HepG2 (cell line): ENCODE results near the gene TMX2. TPM values are rescaled to one million over a fixed set of nuclear protein-coding genes. Genes with fewer than 3 reads are reported as not detected.

ENCODE experiments used
- CREB3 ChIP-seq: sonication (generic); formaldehyde crosslinking; IDR thresholded peaks from 2 replicates; pipeline ENCODE4 v1.5.0; 2020; ENCODE audit warnings: missing genetic modification reagents
- ESRRA ChIP-seq: sonication (generic); formaldehyde crosslinking; IDR thresholded peaks from 2 replicates; pipeline ENCODE4 v1.5.1; 2020; ENCODE audit warnings: mild to moderate bottlenecking, low read depth, missing genetic modification reagents
- GATAD1 ChIP-seq: IDR thresholded peaks from 2 replicates; pipeline ENCODE4 v1.6.1; 2016; ENCODE audit warnings: missing genetic modification reagents, missing compliant biosample characterization
- ISL2 ChIP-seq: sonication (generic); formaldehyde crosslinking; IDR thresholded peaks from 2 replicates; pipeline ENCODE4 v1.5.0; 2020; ENCODE audit warnings: missing genetic modification reagents
- MIXL1 ChIP-seq: IDR thresholded peaks from 2 replicates; pipeline ENCODE4 v1.6.1; 2016
- PRDM15 ChIP-seq: sonication (generic); formaldehyde crosslinking; IDR thresholded peaks from 2 replicates; pipeline ENCODE4 v1.4.0; 2020; ENCODE audit warnings: missing genetic modification reagents
- SCMH1 ChIP-seq: sonication (generic); formaldehyde crosslinking; IDR thresholded peaks from 2 replicates; pipeline ENCODE4 v1.9.0; 2021; ENCODE audit warnings: missing genetic modification reagents, mild to moderate bottlenecking, borderline replicate concordance
- SNAPC5 ChIP-seq: sonication (generic); formaldehyde crosslinking; IDR thresholded peaks from 2 replicates; pipeline ENCODE4 v1.8.1; 2023; ENCODE audit warnings: mild to moderate bottlenecking, missing genetic modification reagents, borderline replicate concordance
- U2AF1 ChIP-seq: fragments of 200-400 bp; formaldehyde crosslinking; optimal IDR thresholded peaks from 2 replicates; pipeline ENCODE3; 2017; ENCODE audit warnings: mild to moderate bottlenecking, low read depth, low read length
- ZBTB3 ChIP-seq: sonication (generic); formaldehyde crosslinking; IDR thresholded peaks from 2 replicates; pipeline ENCODE4 v1.4.0; 2020; ENCODE audit warnings: low read depth, mild to moderate bottlenecking, moderate library complexity, missing genetic modification reagents, borderline replicate concordance
- ZBTB39 ChIP-seq: sonication (generic); formaldehyde crosslinking; IDR thresholded peaks from 2 replicates; pipeline ENCODE4 v1.5.0; 2020; ENCODE audit warnings: missing genetic modification reagents
- ZBTB7A ChIP-seq: sonication (generic); formaldehyde crosslinking; IDR thresholded peaks from 2 replicates; pipeline ENCODE4 v1.8.0; 2022; ENCODE audit warnings: mild to moderate bottlenecking, missing genetic modification reagents
- ZEB1 ChIP-seq: IDR thresholded peaks from 2 replicates; pipeline ENCODE4 v1.6.1; 2012; ENCODE audit warnings: mild to moderate bottlenecking, low read depth, inconsistent platforms; ENCODE audit not compliant: insufficient replicate concordance
- ZMAT5 ChIP-seq: sonication (generic); formaldehyde crosslinking; IDR thresholded peaks from 2 replicates; pipeline ENCODE4 v1.5.0; 2020; ENCODE audit warnings: mild to moderate bottlenecking, low read depth, missing genetic modification reagents, borderline replicate concordance
- ZNF101 ChIP-seq: sonication (generic); formaldehyde crosslinking; IDR thresholded peaks from 2 replicates; pipeline ENCODE4 v1.4.0; 2020; ENCODE audit warnings: mild to moderate bottlenecking, low read depth, missing genetic modification reagents, borderline replicate concordance
- ZNF138 ChIP-seq: sonication (generic); formaldehyde crosslinking; IDR thresholded peaks from 2 replicates; pipeline ENCODE4 v1.5.0; 2020; ENCODE audit warnings: mild to moderate bottlenecking, low read depth, missing genetic modification reagents
- ZNF546 ChIP-seq: sonication (generic); formaldehyde crosslinking; conservative IDR thresholded peaks from 2 replicates; pipeline ENCODE4 v1.8.1; 2023; ENCODE audit warnings: mild to moderate bottlenecking, missing genetic modification reagents
- ZNF629 ChIP-seq: sonication (generic); formaldehyde crosslinking; conservative IDR thresholded peaks from 2 replicates; pipeline ENCODE4 v1.5.0; 2020; ENCODE audit warnings: missing genetic modification reagents
- polyA plus RNA-seq, 8 experiments: library from polyadenylated mRNA; depleted of rRNA in 3 of 8; stranded (reverse) in 7 of 8; unstranded in 1 of 8; fragments of >200 nt; fragmentation: Illumina TruSeq in 4 of 8; extraction: Trizol in 4 of 8; gene quantifications; 2 replicates each; pipeline versions ENCODE4 v1.2.1 to v1.2.3, GENCODE V29; 2011 to 2016; ENCODE audit warnings: low read depth in 4 of 8, missing spikeins in 1 of 8, mixed read lengths in 1 of 8; ENCODE audit not compliant: insufficient read depth in 1 of 8
- total RNA-seq, 5 experiments: library from RNA; depleted of rRNA; stranded (reverse); fragments of >200 nt; fragmentation: Illumina TruSeq; extraction: Trizol; gene quantifications; 2 replicates each; pipeline ENCODE4 v1.2.3, GENCODE V29; 2016; ENCODE audit warnings: low read depth in 1 of 5
- TF ChIP-seq, protein P1 (sequence below): sonication (generic); formaldehyde crosslinking; IDR thresholded peaks from 2 replicates; pipeline ENCODE4 v1.5.0; 2020; ENCODE audit warnings: mild to moderate bottlenecking, missing genetic modification reagents

The TMX2 gene
- total and polyA plus RNA-seq, 2 of the 13 experiments (the other 11 are each of a cell fraction or from before 2014, with no cell fraction given), result 84.5 to 129 TPM

DNA sequence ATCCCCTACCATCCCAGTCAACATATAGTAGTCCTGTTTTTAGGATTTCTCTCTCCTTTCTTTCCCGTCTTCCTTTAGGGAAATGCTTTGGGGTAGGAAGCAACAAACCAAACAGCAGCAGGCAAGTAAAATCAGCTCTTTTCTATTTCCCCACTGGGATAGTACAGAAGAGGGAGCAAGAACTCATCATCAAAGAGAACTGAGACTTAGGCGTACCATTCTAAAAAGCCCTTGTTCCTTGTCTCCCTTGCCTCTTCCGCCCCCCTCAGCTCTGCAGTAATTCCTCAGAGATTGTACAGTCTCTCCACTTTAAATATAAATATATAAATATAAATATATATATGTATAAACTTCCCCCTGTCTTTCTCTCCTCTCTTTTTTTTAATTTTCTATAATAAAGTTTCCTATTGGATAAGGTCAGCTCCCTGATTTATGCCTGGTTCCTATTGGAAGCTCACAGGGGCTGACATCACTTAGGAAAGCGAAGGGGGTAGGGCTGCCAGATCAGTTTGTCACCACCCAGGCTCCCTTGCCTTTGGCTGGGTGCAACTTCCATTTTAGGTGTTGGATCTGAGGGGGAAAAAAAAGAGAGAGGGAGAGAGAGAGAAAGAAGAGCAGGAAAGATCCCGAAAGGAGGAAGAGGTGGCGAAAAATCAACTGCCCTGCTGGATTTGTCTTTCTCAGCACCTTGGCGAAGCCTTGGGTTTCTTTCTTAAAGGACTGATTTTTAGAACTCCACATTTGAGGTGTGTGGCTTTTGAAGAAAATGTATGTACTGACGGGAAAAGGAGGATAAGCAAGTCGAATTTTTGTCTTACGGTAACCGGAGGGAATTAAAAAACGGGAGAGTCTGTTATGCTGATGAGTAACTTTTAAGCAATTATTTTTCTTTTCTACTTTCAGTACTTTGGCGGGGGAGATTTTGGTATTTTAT, 49.2 kb downstream of the TMX2 start, which contains the start of gene CTNND1 (continued):
- TF ChIP-seq ISL2 (CRISPR knock-in tag) (no peak), ZNF629 (CRISPR knock-in tag) (no peak), ESRRA (CRISPR knock-in tag) (no peak), ZNF138 (no peak), ZNF546 (CRISPR knock-in tag) (no peak), ZEB1 (no peak), GATAD1 (peak; percentile 79), ZBTB3 (CRISPR knock-in tag) (0 out of 2 replicates have a peak, but pooled peaks have one; percentile 55), ZBTB7A (CRISPR knock-in tag) (no peak), SCMH1 (CRISPR knock-in tag) (no peak), ZBTB39 (CRISPR knock-in tag) (no peak), CREB3 (CRISPR knock-in tag) (no peak), PRDM15 (peak; percentile 56; the same call in 1 of the 2 replicates), ZNF101 (CRISPR knock-in tag) (no peak), U2AF1 (no peak), ZMAT5 (CRISPR knock-in tag) (no peak), SNAPC5 (CRISPR knock-in tag) (no peak), MIXL1 (CRISPR knock-in tag) (peak; percentile 66; the same call in 1 of the 2 replicates)
- TF ChIP-seq, protein P1, sequence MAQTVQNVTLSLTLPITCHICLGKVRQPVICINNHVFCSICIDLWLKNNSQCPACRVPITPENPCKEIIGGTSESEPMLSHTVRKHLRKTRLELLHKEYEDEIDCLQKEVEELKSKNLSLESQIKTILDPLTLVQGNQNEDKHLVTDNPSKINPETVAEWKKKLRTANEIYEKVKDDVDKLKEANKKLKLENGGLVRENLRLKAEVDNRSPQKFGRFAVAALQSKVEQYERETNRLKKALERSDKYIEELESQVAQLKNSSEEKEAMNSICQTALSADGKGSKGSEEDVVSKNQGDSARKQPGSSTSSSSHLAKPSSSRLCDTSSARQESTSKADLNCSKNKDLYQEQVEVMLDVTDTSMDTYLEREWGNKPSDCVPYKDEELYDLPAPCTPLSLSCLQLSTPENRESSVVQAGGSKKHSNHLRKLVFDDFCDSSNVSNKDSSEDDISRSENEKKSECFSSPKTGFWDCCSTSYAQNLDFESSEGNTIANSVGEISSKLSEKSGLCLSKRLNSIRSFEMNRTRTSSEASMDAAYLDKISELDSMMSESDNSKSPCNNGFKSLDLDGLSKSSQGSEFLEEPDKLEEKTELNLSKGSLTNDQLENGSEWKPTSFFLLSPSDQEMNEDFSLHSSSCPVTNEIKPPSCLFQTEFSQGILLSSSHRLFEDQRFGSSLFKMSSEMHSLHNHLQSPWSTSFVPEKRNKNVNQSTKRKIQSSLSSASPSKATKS (CRISPR knock-in tag), result no peak
